ENCODE results near the gene ZSCAN30.

ZSCAN30 gene

DNA sequence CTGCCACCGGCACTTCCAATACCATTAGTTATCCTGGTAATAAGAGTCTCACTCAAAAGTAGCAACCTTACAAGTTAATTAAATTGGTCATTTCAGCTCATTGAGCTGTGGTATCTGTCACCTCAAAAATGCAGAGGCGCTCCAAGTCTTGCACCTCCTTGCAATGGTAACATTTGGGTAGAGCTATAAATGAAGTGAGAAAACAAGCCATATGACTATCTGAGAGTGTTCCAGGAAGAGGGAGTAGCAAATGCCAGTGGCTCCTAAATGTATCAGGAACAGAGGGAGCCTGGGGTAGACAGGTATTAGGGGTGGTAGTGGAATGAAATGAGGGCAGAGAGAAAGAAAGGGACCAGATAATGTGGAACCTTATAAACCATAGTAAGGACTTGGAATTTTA lies 6.0 kb upstream of the ZSCAN30 start:
- H3K4me3 ChIP-seq (ENCODE audit: low read depth, low read length), result no peak overlapping the region
- TF ChIP-seq, protein P1, sequence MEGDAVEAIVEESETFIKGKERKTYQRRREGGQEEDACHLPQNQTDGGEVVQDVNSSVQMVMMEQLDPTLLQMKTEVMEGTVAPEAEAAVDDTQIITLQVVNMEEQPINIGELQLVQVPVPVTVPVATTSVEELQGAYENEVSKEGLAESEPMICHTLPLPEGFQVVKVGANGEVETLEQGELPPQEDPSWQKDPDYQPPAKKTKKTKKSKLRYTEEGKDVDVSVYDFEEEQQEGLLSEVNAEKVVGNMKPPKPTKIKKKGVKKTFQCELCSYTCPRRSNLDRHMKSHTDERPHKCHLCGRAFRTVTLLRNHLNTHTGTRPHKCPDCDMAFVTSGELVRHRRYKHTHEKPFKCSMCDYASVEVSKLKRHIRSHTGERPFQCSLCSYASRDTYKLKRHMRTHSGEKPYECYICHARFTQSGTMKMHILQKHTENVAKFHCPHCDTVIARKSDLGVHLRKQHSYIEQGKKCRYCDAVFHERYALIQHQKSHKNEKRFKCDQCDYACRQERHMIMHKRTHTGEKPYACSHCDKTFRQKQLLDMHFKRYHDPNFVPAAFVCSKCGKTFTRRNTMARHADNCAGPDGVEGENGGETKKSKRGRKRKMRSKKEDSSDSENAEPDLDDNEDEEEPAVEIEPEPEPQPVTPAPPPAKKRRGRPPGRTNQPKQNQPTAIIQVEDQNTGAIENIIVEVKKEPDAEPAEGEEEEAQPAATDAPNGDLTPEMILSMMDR (IDR thresholded peaks at IDR 0.05; ENCODE audit: borderline replicate concordance, insufficient read depth, low read depth, low read length), result no peak

DNA sequence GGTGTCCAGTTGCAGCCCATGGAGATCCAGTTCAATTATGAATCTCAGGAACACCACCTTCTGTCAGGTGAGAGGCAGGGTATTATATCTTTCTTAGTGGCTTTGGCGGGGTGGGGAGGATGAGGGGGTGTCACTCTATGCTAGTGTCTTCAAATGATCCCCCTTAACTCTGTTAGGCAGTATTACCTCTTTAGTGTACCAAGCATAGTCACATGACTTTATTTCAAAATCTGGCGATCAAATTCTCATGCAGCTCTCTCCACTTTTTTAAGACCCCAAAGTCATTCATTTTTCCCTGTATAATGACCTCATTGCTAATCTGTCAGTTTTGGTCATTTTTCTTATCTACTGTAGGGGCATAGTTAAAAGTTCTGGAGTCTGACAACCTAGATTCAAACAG lies 1.1 kb upstream of the ZSCAN30 start:
- H3K4me3 ChIP-seq (ENCODE audit: low read depth, low read length), result peak overlapping the region; percentile 75
- TF ChIP-seq, protein P1 (IDR thresholded peaks at IDR 0.05; ENCODE audit: borderline replicate concordance, insufficient read depth, low read depth, low read length), result no peak

DNA sequence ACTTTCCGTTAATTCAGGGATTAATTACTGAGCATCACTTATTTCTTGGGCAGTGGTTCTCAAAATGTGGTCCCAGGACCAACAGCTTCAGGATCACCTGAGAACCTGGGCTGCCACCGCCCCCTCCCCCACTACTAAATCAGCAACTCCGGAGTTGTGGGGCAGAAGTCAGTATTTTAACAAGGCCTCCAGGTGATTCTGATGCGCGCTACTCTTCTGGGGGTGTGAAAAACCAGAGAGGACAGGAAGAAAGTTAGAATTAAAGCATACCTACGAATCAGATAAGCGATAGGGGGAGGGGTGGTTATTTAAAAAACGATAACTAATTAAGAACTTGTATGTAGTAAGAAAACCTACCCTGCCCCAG lies 319 bp downstream of the ZSCAN30 start:
- TF ChIP-seq, protein P1 (IDR thresholded peaks at IDR 0.05; ENCODE audit: borderline replicate concordance, insufficient read depth, low read depth, low read length), result no peak

DNA sequence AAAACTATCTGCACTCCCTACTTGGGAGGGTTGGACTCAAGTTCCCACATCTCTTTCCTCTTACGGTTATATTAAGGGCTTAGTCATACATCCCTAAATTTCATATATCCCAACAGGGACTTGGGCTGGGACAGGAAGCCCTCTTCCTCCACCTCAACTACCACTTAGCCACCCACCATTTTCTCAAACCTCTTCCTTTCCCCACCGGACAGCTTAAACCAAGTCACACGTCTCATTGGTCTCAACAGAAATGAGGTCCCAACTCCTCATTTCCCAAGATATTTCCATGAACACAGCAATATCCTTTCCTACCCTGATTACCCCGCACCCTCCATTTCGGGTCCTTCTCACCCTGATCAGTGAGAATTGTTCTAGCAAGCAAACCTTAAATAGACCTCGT lies 736 bp downstream of the ZSCAN30 start:
- TF ChIP-seq, protein P1 (IDR thresholded peaks at IDR 0.05; ENCODE audit: borderline replicate concordance, insufficient read depth, low read depth, low read length), result no peak
- peak overlapping the region; percentile 75 for H3K4me3 ChIP-seq (ENCODE audit: low read depth, low read length)

More for the DNA sequence above, 319 bp downstream of the ZSCAN30 start:
- H3K4me3 ChIP-seq (ENCODE audit: low read depth, low read length), result peak overlapping the region; percentile 75

DNA sequence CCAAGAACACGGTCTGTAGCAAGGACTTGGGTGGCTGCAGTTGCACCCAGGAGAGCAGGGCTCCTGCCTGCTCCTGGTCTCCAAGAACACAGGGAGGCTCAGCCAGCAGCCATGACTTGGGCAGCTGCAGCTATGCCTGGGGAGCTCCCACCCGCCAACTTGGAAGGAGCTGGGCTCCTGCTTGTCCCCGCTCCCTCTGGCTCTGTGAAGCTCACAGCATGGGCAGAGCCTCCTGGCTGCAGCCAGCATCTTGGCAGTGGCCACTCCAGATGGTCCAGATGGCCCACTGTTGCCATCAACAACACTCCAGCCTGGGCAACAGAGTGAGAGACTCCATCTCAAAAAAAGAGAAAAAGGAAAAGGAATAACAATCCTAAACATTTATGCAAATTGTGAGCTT lies 5.2 kb downstream of the ZSCAN30 start:
- H3K4me3 ChIP-seq (ENCODE audit: low read depth, low read length), result no peak overlapping the region
- TF ChIP-seq, protein P1 (IDR thresholded peaks at IDR 0.05; ENCODE audit: borderline replicate concordance, insufficient read depth, low read depth, low read length), result no peak

DNA sequence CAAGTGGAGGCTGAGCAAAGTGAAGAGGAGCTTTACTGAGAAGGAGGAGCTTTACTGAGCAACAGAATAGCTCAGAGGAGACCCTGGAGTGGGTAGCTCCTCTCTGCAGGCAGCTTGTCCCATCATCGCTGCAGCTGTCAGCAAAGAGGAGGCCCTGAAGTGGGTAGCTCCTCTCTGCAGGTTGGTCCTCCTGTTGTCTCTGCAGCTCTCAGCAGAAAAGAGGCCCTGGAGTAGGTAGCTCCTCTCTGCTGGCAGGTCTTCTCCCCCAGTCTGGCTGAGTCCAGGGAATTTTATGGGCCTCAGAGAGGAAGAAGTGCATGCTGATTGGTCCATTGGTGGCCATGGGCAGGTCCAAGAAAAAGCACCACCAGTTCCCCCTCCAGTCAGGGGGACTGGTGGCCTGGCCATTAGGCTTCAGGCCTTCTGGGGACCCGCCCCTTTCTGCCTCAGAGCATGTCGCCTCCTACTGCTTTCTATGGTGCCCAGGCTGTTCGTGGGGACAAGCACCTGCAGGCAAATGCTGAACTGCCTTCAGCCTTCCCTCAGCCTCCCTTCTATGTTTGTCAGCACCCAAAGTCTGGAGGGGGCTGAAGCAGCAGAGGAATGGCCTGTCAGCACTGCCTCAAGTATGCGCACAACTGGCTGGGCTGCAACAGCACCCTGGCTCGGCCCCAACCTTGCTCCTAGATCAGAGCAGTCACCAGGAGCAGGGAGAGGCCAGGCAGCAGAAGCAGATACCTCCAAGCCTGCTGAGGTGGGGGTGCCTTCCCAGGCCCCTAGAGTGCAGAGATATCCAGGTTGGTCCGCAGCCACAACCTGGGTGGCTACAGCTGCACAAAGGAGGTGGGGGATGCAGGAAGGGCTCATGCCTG lies 5.9 kb downstream of the ZSCAN30 start:
- TF ChIP-seq, protein P1 (IDR thresholded peaks at IDR 0.05; ENCODE audit: borderline replicate concordance, insufficient read depth, low read depth, low read length), result no peak
- no peak overlapping the region for H3K4me3 ChIP-seq (ENCODE audit: low read depth, low read length)

DNA sequence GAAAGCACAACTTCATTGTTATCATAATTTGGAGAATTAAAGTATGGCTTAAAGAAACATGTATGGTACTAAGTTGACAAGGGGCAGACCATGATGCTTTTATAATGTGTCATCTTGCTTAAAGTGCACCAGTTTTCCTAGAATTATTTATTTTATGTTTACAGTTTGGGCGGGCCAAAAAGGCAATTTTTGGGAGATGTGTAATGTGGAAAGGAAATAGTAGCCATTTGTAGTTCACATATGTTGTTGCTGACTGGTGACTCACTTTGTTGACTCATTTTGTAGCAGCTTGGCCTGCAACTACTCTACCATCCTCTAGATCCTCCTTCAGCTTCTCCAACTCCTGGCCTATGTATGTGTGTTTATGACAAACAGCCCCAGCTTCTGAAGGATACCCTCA lies 7.7 kb downstream of the ZSCAN30 start:
- no peak overlapping the region for H3K4me3 ChIP-seq (ENCODE audit: low read depth, low read length)
- TF ChIP-seq, protein P1 (IDR thresholded peaks at IDR 0.05; ENCODE audit: borderline replicate concordance, insufficient read depth, low read depth, low read length), result no peak
